ENCODE results near the gene PPT2. TPM values are rescaled to one million over a fixed set of nuclear protein-coding genes. Genes with fewer than 3 reads are reported as not detected.

The PPT2 gene
- total and polyA plus RNA-seq, 2 experiments from 2014 or later, result 8.9 to 20.6 TPM

- Mint-ChIP-seq H3K36me3 (ENCODE audit: low read depth) (peaks cover under 1% of the 10 kb centered on the region; the same call in 1 of the 3 replicates), H3K4me1 (peaks cover 63% of the 10 kb centered on the region), H3K27ac (no peak overlapping the region), H3K27me3 (ENCODE audit: insufficient read depth, low read depth, poor library complexity) (peaks cover 47% of the 10 kb centered on the region), H3K4me3 (peak overlapping the region; percentile 94), H3K9me3 (no peaks in the 10 kb centered on the region; the same call in 2 of the 3 replicates)
- H4K20me1 ChIP-seq (replicated peaks; ENCODE audit: insufficient read depth), result 0 out of 2 replicates have a peak, but pooled peaks cover 5% of the 10 kb centered on the region
- H3F3A ChIP-seq (replicated peaks; ENCODE audit: low read depth), result peaks cover 9% of the 10 kb centered on the region
- H2AFZ ChIP-seq, result peak overlapping the region; percentile 99
- peak overlapping the region; percentile 100 for H3K4me3 ChIP-seq
- H3K27ac ChIP-seq (ENCODE audit: low read depth), result no peak overlapping the region
- H3K4me1 ChIP-seq (ENCODE audit: insufficient read depth), result peaks cover 41% of the 10 kb centered on the region
- ATAC-seq (peak; percentile 11), DNase-seq (ENCODE audit: low spot score) (peak; percentile 91)
- H3K79me2 ChIP-seq (replicated peaks; ENCODE audit: insufficient read depth), result no peaks in the 10 kb centered on the region
- H3K9me2 ChIP-seq (ENCODE audit: insufficient read depth), result no peaks in the 10 kb centered on the region; the same call in 1 of the 2 replicates
- H3K4me2 ChIP-seq, result peak overlapping the region; percentile 97
- no peaks in the 10 kb centered on the region for H3K36me3 ChIP-seq (ENCODE audit: insufficient read depth)
- no peak for TF ChIP-seq ETS1 (IDR thresholded peaks at IDR 0.05)
- no peak for TF ChIP-seq EZH2 (IDR thresholded peaks at IDR 0.05; ENCODE audit: low read depth, unreplicated experiment)
- TF ChIP-seq JUNB (IDR thresholded peaks at IDR 0.05; ENCODE audit: unreplicated experiment), result no peak
- TF ChIP-seq CREB1 (CRISPR knock-in tag; IDR thresholded peaks at IDR 0.05; ENCODE audit: low read depth), result no peak
- TF ChIP-seq CTCF (conservative IDR thresholded peaks at IDR 0.05; ENCODE audit: low read depth in 2 of 2), result peak; percentile 7 to 31; a peak in 2 of 4 replicates
- TF ChIP-seq STAT1 (IDR thresholded peaks at IDR 0.05; ENCODE audit: unreplicated experiment), result no peak
- TF ChIP-seq POLR2AphosphoS5 (IDR thresholded peaks at IDR 0.05; ENCODE audit: low read depth), result no peak
- TF ChIP-seq ZNF331 (CRISPR knock-in tag; IDR thresholded peaks at IDR 0.05; ENCODE audit: low read depth), result no peak
- H3K27me3 ChIP-seq (ENCODE audit: insufficient read depth), result peaks cover 44% of the 10 kb centered on the region
These were observed 3.7 kb upstream of the PPT2 start for GRCh38 chr6:32149932-32150870.

GRCh38 chr6:32151181-32151862 lies 2.6 kb upstream of the PPT2 start:
- peaks cover 10% of the 10 kb centered on the region; the same call in 1 of the 3 replicates for H3K36me3 Mint-ChIP-seq (ENCODE audit: low read depth)
- H3K9me2 ChIP-seq (ENCODE audit: insufficient read depth), result no peaks in the 10 kb centered on the region; the same call in 1 of the 2 replicates
- H2AFZ ChIP-seq, result 0 out of 2 replicates have a peak overlapping the region, but pooled peaks have one; percentile 99
- no peaks in the 10 kb centered on the region for H3K36me3 ChIP-seq (ENCODE audit: insufficient read depth)
- 0 out of 2 replicates have a peak, but pooled peaks cover 5% of the 10 kb centered on the region for H4K20me1 ChIP-seq (replicated peaks; ENCODE audit: insufficient read depth)
- TF ChIP-seq EZH2phosphoT487 (IDR thresholded peaks at IDR 0.05; ENCODE audit: unreplicated experiment), result no peak
- peak; percentile 42 for TF ChIP-seq EZH2 (IDR thresholded peaks at IDR 0.05; ENCODE audit: low read depth, unreplicated experiment)
- TF ChIP-seq JUNB (IDR thresholded peaks at IDR 0.05; ENCODE audit: unreplicated experiment), result no peak
- peaks cover 44% of the 10 kb centered on the region for H3K27me3 ChIP-seq (ENCODE audit: insufficient read depth)
- DNase-seq (ENCODE audit: low spot score) (peak; percentile 64), ATAC-seq (no peak)
- peaks cover 9% of the 10 kb centered on the region for H3F3A ChIP-seq (replicated peaks; ENCODE audit: low read depth)
- peak overlapping the region; percentile 94 for H3K4me3 Mint-ChIP-seq
- H3K27ac ChIP-seq (ENCODE audit: low read depth), result no peak overlapping the region
- H3K9me3 Mint-ChIP-seq, result no peaks in the 10 kb centered on the region; the same call in 2 of the 3 replicates
- no peaks in the 10 kb centered on the region for H3K79me2 ChIP-seq (replicated peaks; ENCODE audit: insufficient read depth)
- peaks cover 38% of the 10 kb centered on the region for H3K4me1 ChIP-seq (ENCODE audit: insufficient read depth)
- H3K4me1 Mint-ChIP-seq, result peaks cover 60% of the 10 kb centered on the region
- H3K4me3 ChIP-seq, result peak overlapping the region; percentile 100
- peak overlapping the region; percentile 97 for H3K4me2 ChIP-seq
- H3K27ac Mint-ChIP-seq, result no peak overlapping the region
- peaks cover 47% of the 10 kb centered on the region for H3K27me3 Mint-ChIP-seq (ENCODE audit: insufficient read depth, low read depth, poor library complexity)

Measured in GM23338 (cell line).